ENCODE results near the gene STAM. TPM values are rescaled to one million over a fixed set of nuclear protein-coding genes. Genes with fewer than 3 reads are reported as not detected.

Gene STAM
- total RNA-seq, 1 donor from 2014 or later, result 27.8 TPM

DNA sequence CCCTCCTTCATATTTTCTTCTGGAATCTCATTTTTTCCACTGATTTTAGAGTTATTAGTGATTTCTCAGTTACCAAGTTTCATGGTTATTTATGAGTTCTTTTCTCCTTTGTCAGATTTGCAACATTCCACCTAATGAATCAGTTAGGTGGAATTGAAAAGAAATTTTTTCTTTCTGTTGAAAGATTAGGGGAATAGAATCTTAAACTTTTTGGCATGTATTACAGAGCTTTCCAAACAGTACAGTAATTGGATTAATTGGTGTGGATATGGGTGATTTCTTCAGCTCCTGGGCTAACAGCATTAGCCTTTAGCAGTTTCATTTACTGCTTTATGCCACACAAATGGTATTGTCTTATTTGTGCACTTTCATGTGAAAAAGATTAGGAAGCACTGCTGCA lies 17.0 kb downstream of the STAM start:
- TF ChIP-seq, protein P1, sequence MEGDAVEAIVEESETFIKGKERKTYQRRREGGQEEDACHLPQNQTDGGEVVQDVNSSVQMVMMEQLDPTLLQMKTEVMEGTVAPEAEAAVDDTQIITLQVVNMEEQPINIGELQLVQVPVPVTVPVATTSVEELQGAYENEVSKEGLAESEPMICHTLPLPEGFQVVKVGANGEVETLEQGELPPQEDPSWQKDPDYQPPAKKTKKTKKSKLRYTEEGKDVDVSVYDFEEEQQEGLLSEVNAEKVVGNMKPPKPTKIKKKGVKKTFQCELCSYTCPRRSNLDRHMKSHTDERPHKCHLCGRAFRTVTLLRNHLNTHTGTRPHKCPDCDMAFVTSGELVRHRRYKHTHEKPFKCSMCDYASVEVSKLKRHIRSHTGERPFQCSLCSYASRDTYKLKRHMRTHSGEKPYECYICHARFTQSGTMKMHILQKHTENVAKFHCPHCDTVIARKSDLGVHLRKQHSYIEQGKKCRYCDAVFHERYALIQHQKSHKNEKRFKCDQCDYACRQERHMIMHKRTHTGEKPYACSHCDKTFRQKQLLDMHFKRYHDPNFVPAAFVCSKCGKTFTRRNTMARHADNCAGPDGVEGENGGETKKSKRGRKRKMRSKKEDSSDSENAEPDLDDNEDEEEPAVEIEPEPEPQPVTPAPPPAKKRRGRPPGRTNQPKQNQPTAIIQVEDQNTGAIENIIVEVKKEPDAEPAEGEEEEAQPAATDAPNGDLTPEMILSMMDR (IDR thresholded peaks at IDR 0.05; ENCODE audit: unreplicated experiment), result no peak
- DNase-seq (ENCODE audit: low spot score, unreplicated experiment), result no peak
- H3K9me3 Mint-ChIP-seq (ENCODE audit: low read depth), result peaks cover 24% of the 10 kb centered on the region
- H3K27ac Mint-ChIP-seq, result no peak overlapping the region
- H3K27me3 Mint-ChIP-seq, result no peaks in the 10 kb centered on the region
- H3K4me3 Mint-ChIP-seq (ENCODE audit: low read depth), result no peak overlapping the region
- H3K4me1 Mint-ChIP-seq (ENCODE audit: low read depth), result no peaks in the 10 kb centered on the region
- peaks cover 23% of the 10 kb centered on the region for H3K36me3 Mint-ChIP-seq (ENCODE audit: insufficient read depth)

DNA sequence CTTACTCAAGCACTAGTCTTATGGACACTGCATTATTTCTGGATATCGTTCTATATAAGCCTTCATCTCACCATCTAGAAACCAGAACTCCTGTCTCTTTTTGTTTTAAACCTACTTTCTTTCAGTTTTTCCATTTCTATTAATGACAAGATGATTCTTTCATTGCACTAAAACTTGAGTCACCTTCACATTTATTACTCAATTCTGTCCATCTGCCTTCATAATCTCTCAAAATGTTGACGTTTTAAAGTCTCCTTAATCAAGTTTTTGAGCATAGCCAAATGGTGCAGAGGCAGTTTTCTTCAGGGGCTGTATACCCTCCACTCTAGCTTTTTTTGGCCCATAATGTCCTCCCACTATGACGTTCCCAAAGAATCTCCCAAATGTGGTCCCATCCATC lies 17.6 kb downstream of the STAM start:
- H3K27me3 Mint-ChIP-seq, result no peaks in the 10 kb centered on the region
- DNase-seq (ENCODE audit: low spot score, unreplicated experiment), result no peak
- H3K4me3 Mint-ChIP-seq (ENCODE audit: low read depth), result no peak overlapping the region
- H3K27ac Mint-ChIP-seq, result no peak overlapping the region
- TF ChIP-seq, protein P1 (IDR thresholded peaks at IDR 0.05; ENCODE audit: unreplicated experiment), result no peak
- H3K36me3 Mint-ChIP-seq (ENCODE audit: insufficient read depth), result peaks cover 21% of the 10 kb centered on the region
- H3K9me3 Mint-ChIP-seq (ENCODE audit: low read depth), result peaks cover 21% of the 10 kb centered on the region
- no peaks in the 10 kb centered on the region for H3K4me1 Mint-ChIP-seq (ENCODE audit: low read depth)

DNA sequence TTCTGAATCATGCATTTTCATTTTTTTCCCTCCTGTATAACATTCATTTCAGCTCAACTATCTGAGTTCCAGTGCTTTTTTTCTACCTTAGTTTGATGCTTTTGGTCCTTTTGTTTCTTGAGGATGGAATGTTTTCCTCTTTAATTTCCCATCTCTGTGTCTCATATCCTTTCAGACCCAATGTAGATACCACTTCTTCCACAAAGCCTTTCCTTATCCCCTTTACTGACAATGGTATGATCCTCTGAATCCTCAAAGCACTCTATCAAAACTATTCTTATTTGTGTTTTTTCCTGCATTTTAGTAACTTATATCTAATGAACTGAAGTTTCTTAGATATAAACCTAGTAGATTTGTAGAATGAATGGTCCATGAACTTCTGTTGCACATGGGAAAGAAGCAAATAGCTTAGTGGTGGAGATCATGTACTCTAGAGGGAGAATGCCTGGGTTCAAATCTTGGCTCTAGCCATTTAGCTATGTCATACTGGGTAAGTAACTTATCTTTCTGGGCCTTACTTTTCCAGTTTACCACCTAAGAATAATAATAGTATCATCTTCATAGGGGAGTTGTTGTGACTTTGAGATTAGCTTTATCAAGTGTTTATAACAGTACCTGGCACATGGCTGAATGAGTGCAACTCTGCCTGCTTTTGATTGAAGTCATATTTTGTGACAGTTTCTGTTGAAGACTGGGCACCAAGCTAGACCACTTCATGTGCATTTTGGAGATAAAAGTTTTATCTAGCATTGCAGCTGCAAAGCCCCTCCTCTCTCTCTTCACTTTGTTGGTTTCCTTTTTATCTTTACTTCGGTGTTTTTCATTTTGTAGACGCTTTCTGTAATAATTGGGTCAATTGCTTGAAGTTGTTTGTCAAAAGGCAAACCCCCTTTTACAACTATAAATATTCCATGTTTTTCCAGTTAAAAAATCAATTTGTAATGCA lies 18.5 kb downstream of the STAM start:
- TF ChIP-seq, protein P1 (IDR thresholded peaks at IDR 0.05; ENCODE audit: unreplicated experiment), result no peak
- Mint-ChIP-seq H3K36me3 (ENCODE audit: insufficient read depth) (peaks cover 15% of the 10 kb centered on the region), H3K27ac (no peak overlapping the region)

DNA sequence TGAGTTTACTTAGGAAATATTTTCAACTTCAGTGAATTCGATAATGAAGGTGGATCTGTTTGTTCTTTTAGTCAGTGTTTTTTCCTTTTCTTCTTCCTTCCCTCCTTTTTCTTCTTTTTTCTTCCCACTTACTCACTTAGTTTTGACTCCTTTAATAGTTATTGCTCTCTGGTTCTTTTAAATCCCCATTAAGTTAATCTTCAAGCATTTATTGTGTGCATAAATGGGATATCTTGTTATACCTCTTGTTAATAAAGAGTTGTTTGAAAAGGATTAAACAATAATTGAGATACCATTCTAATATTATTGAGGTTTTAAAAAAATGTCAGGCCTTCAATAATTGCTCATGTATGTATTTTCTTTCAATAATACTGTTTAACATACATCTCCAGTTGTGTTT lies 19.5 kb downstream of the STAM start:
- no peak for DNase-seq (ENCODE audit: low spot score, unreplicated experiment)
- Mint-ChIP-seq H3K27me3 (no peaks in the 10 kb centered on the region), H3K9me3 (ENCODE audit: low read depth) (peaks cover 4% of the 10 kb centered on the region), H3K4me3 (ENCODE audit: low read depth) (no peak overlapping the region), H3K27ac (no peak overlapping the region), H3K4me1 (ENCODE audit: low read depth) (no peaks in the 10 kb centered on the region), H3K36me3 (ENCODE audit: insufficient read depth) (peaks cover 11% of the 10 kb centered on the region)
- TF ChIP-seq, protein P1 (IDR thresholded peaks at IDR 0.05; ENCODE audit: unreplicated experiment), result no peak

More for the DNA sequence above, 18.5 kb downstream of the STAM start:
- H3K4me3 Mint-ChIP-seq (ENCODE audit: low read depth), result no peak overlapping the region
- peaks cover 13% of the 10 kb centered on the region for H3K9me3 Mint-ChIP-seq (ENCODE audit: low read depth)
- DNase-seq (ENCODE audit: low spot score, unreplicated experiment), result no peak
- no peaks in the 10 kb centered on the region for H3K27me3 Mint-ChIP-seq
- H3K4me1 Mint-ChIP-seq (ENCODE audit: low read depth), result no peaks in the 10 kb centered on the region

DNA sequence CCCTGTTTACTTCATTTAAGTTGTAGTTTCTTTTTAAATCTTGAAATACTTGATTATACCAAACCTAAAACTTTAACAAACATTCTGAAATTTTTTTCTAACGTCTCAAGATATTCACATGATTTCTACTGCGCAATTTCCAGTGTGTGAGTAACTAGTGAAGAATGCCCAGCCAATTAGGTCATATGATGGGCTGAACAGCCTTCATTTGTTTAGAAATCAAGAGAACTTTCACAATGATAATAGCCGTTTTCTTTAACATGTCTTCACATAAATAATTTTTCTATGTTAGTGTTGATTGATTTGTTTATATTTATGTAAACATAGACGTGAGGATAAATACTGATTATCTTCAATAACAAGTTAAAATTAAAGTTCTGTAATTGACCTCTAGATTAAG lies 21.8 kb downstream of the STAM start:
- H3K9me3 Mint-ChIP-seq (ENCODE audit: low read depth), result no peaks in the 10 kb centered on the region
- TF ChIP-seq, protein P1 (IDR thresholded peaks at IDR 0.05; ENCODE audit: unreplicated experiment), result no peak
- no peaks in the 10 kb centered on the region for H3K27me3 Mint-ChIP-seq
- no peak overlapping the region for H3K4me3 Mint-ChIP-seq (ENCODE audit: low read depth)
- peaks cover 11% of the 10 kb centered on the region for H3K36me3 Mint-ChIP-seq (ENCODE audit: insufficient read depth)
- DNase-seq (ENCODE audit: low spot score, unreplicated experiment), result no peak
- H3K27ac Mint-ChIP-seq, result no peak overlapping the region
- H3K4me1 Mint-ChIP-seq (ENCODE audit: low read depth), result no peaks in the 10 kb centered on the region
